ENCODE measurements around the gene SBK2.
A peak's percentile ranks its signal among the peaks of the same experiment; 100 is the strongest.

The SBK2 gene

DNA sequence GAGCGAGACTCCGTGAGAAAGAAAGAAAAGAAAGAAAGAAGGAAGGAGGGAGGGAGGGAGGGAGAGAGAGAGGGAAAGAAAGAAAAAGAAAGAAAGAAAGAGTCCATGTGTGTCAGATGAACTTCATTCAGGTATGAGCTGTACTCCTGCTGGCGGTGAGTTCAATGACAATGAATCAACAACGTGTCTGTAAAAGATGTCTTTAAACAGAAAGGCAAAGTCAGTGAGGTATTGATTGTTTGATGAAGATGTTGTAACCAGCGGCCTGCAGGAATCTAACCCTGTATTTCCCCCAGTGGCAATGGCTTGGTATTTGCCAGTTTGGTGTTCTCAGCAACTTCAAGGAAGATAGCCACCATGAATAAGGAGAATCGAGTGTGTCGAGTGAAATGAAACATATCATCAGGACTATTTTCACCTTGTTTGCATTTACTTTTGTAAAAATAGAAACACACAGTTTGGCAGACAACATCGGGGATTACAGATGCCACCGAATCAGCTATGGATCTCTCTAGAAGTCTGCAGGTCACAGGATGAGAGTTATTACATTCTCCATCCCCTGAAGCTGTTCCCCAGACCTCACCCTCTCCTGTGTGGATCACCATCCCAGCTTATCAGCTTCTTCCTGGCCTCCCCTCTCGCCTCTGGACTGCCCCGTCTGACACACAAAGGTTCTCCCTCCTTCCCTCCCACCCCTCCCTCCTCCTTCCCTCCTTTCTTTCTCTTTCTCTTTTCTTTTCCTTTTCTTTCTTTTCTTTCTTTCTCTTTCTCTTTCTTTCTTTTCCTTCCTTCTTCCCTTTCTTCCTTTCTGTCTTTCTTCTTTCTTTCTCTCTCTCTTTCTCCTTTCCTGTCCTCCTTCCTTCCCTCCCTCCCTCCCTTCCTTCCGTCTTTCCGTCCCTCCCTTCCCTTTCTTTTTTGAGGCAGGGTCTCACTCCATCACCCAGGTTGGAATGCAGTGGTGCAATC is 16.6 kb upstream of the SBK2 start:
- H3K4me3 ChIP-seq (ENCODE audit: low read depth, low read length) = no peak overlapping the region
- DNase-seq (ENCODE audit: low read depth, low spot score) = no peak
- in situ Hi-C loops (cut with HindIII; ENCODE audit: low sequenced_read_pairs) = no loop called here
- TF ChIP-seq, protein P1, sequence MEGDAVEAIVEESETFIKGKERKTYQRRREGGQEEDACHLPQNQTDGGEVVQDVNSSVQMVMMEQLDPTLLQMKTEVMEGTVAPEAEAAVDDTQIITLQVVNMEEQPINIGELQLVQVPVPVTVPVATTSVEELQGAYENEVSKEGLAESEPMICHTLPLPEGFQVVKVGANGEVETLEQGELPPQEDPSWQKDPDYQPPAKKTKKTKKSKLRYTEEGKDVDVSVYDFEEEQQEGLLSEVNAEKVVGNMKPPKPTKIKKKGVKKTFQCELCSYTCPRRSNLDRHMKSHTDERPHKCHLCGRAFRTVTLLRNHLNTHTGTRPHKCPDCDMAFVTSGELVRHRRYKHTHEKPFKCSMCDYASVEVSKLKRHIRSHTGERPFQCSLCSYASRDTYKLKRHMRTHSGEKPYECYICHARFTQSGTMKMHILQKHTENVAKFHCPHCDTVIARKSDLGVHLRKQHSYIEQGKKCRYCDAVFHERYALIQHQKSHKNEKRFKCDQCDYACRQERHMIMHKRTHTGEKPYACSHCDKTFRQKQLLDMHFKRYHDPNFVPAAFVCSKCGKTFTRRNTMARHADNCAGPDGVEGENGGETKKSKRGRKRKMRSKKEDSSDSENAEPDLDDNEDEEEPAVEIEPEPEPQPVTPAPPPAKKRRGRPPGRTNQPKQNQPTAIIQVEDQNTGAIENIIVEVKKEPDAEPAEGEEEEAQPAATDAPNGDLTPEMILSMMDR (IDR thresholded peaks at IDR 0.05; ENCODE audit: low read depth, low read length) = no peak

DNA sequence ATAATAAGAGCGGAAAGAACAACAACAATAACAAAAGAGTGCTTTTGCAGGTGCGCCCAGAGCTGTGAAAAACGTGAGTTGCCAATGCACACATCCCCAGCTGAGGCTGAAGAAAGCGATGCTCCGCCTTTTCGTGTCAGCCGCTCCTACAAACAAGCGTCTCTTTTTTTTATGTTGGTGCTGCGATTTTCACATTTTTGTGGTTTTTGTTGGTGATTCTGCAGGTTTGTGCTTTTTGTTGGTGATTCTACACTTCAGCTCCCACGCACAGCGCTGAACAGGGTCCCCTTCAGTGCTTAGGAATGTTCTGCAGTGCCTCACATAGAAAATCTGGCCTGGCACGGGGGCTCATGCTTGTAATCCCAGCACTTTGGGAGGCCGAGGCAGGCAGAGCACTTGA is 15.7 kb upstream of the SBK2 start:
- TF ChIP-seq, protein P1 (IDR thresholded peaks at IDR 0.05; ENCODE audit: low read depth, low read length) = no peak
- in situ Hi-C loops (cut with HindIII; ENCODE audit: low sequenced_read_pairs) = no loop called here
- H3K4me3 ChIP-seq (ENCODE audit: low read depth, low read length) = no peak overlapping the region
- DNase-seq (ENCODE audit: low read depth, low spot score) = peak; percentile 81

- no peak overlapping the region for H3K4me3 ChIP-seq (ENCODE audit: low read depth, low read length)
- TF ChIP-seq, protein P1 (IDR thresholded peaks at IDR 0.05; ENCODE audit: low read depth, low read length) = no peak
- in situ Hi-C loops (cut with HindIII; ENCODE audit: low sequenced_read_pairs) = no loop called here
- no peak for DNase-seq (ENCODE audit: low read depth, low spot score)
These were observed 15.3 kb upstream of the SBK2 start for GRCh38 chr19:55552206-55552605.

GRCh38 chr19:55550321-55550650 is 13.4 kb upstream of the SBK2 start:
- in situ Hi-C loops (cut with HindIII; ENCODE audit: low sequenced_read_pairs) = no loop called here
- H3K4me3 ChIP-seq (ENCODE audit: low read depth, low read length) = no peak overlapping the region
- TF ChIP-seq, protein P1 (IDR thresholded peaks at IDR 0.05; ENCODE audit: low read depth, low read length) = no peak
- DNase-seq (ENCODE audit: low read depth, low spot score) = no peak

GRCh38 chr19:55549500-55550320 is 12.8 kb upstream of the SBK2 start:
- in situ Hi-C loops (cut with HindIII; ENCODE audit: low sequenced_read_pairs) = no loop called here
- DNase-seq (ENCODE audit: low read depth, low spot score) = peak; percentile 85
- H3K4me3 ChIP-seq (ENCODE audit: low read depth, low read length) = peak overlapping the region; percentile 15
- TF ChIP-seq, protein P1 (IDR thresholded peaks at IDR 0.05; ENCODE audit: low read depth, low read length) = peak; percentile 1

DNA sequence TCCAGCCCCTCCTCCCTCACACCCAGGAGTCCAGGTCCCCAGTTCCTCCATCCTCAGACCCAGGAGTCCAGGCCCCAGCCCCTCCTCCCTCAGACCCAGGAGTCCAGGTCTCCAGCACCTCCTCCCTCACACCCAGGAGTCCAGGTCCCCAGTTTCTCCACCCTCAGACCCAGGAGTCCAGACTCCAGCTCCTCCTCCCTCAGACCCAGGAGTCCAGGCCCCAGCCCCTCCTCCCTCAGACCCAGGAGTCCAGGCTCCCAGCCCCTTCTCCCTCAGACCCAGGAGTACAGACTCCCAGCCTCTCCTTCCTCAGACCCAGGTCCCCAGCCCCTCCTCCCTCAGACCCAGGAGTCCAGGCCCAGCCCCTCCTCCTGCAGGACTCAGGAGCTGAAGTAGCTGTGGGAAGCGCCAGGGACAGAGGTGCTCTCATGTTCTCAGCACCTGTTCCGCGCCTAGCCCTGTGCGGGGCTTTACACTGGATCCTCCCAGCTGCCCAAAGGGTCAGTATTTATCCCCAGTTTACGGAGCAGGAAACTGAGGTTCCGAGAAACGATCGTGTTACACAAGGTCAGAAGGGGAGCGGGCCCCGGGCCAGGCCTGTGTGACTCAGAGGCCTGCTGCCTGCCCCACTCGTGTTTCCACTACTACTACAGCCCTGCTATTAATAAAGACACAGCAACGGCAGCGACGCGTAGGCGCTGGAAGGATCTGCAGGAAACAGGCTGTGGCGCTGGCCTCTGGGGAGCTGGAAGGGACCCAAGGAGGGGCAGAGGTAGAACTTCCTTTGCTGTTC is 10.1 kb upstream of the SBK2 start:
- no peak overlapping the region for H3K4me3 ChIP-seq (ENCODE audit: low read depth, low read length)
- TF ChIP-seq, protein P1 (IDR thresholded peaks at IDR 0.05; ENCODE audit: low read depth, low read length) = no peak
- in situ Hi-C loops (cut with HindIII; ENCODE audit: low sequenced_read_pairs) = no loop called here
- DNase-seq (ENCODE audit: low read depth, low spot score) = peak; percentile 68

All from astrocyte of the spinal cord (primary cell).